ENCODE data around the gene NIPSNAP2. TPM values are rescaled to one million over a fixed set of nuclear protein-coding genes. Genes with fewer than 3 reads are reported as not detected.
"Not testable (repeated sequence)": the region's sequence is repeated elsewhere in the genome, so short reads cannot be mapped to it uniquely, and the experiment has no call there.

Gene NIPSNAP2
- total RNA-seq, result 33.5 and 33.6 TPM in 2 replicates

DNA sequence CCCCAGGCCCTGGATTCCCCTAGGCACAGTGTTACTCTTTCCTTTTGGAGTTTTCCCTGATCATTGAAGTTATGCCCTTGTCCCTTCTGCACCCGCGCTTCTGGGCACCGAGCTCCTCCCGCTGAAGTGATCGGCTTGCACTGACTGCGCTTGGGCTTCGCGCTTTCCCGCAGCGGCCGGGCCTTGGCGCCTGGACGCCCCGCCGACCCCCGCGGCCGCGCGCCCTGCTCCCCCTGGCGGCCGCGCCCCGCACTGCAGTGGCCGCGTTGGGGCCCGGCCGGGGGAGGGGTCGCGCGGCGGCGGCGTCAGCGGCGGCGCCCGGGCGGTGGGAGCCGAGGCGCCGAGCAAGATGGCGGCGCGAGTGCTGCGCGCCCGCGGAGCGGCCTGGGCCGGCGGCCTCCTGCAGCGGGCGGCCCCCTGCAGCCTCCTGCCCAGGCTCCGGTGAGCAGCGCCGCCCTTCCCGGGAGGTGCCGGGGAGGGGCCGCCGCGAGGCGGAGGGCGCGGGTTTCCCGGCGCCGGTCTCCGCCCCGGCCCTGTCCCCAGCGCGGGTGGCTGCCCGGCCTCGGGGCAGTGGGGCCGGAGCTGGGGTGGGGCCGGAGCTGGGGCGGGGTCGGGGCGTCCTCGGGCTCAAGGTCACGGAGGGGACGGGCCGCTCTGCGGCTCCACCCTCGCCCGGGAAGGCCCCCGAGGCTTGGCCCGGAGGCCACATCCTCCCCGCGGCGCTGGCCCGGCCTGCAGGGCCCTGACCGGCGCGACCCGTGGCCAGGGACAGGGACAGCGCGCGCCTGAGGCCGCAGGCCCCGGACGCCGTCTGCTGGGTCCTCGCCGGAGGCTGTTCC lies at the start of gene NIPSNAP2:
TSS of gene NIPSNAP2 (plus strand) at position 325 of the 839 bp plus-strand sequence. CDS start at position 350, 25 bp downstream.
- DNase-seq (ENCODE audit: low read depth in 2 of 2), result peak; percentile 59 to 72

GRCh38 chr7:55917771-55918170 lies 46.6 kb upstream of the NIPSNAP2 start:
- DNase-seq (ENCODE audit: low read depth in 2 of 2), result no peak

GRCh38 chr7:55928006-55928767 lies 36.2 kb upstream of the NIPSNAP2 start:
- DNase-seq (ENCODE audit: low read depth in 2 of 2), result no peak

GRCh38 chr7:55931421-55932151 lies 32.8 kb upstream of the NIPSNAP2 start:
- DNase-seq (ENCODE audit: low read depth in 2 of 2), result no peak

DNA sequence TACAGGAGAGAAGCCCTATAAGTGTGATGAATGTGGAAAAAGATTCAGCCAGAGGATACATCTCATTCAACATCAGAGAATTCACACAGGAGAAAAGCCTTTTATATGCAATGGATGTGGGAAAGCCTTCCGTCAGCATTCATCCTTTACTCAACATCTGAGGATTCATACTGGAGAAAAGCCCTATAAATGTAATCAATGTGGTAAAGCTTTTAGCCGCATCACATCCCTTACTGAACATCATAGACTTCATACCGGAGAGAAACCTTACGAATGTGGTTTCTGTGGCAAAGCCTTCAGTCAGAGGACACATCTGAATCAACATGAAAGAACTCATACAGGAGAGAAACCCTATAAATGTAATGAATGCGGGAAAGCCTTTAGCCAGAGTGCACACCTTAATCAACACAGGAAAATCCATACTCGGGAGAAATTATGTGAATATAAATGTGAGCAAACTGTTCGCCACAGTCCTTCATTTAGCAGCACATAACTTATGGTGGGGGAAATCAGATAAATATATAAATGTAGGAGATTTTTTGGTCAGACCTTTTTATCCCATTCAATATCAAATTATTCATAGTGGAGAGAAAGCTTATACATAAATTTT lies 24.8 kb upstream of the NIPSNAP2 start:
- no peak for DNase-seq (ENCODE audit: low read depth in 2 of 2)

DNA sequence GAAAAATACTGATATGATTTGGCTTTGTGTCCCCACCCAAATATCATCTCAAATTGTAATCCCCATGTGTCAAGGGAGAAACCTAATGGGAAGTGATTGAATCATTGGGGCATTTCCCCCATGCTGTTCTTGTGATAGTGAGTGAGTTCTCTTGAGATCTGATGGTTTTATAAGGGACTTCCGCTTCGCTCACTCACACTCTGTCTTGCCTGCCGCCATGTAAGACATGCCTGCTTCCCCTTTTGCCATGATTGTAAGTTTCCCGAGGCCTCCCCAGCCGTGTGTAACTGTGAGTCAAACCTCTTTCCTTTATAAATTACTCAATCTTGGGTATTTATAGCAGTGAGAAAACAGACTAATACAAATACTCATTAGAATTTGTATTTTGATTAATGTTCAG lies 17.8 kb upstream of the NIPSNAP2 start:
- no peak for DNase-seq (ENCODE audit: low read depth in 2 of 2)

DNA sequence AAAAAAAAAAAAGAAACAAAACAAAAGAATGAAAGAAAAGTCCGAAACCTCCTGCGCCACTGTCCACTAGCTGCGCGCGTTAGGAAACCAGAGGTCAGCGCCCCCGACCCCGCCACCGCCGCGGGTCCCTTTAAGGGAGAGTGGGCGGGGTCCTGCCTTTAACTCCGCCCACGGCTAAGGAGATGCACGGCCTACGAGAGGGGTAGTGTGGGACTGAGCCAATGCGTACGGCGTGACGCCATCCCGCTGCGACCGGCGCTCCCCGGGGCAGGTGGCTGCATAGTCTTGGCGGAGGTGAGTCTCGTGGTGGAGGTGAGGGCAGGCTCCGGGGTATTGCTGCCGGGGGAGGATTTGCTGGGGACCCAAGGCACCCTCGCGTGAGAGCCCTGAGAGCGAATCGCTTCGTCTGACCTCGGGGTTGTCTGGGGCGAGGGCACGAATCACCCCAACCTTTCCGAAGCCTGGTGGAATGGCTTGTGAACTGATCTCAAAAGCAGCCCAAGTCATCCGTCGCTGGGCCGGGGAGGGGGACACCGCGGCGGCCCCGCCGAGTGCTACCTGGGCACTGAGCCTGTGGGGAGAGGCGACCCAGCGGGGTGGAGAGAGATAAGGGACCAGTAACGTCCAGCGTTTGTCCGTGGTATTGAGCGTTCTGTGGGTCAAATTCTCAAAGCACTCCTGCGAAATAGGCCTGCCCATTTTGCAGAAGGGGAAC lies 12.6 kb upstream of the NIPSNAP2 start, which contains the start of gene MRPS17:
TSS of gene MRPS17 (plus strand) at position 241 of the 715 bp plus-strand sequence. CDS start 1,319 bp downstream, outside the sequence.
- DNase-seq (ENCODE audit: low read depth in 2 of 2), result peak; percentile 86 to 93

DNA sequence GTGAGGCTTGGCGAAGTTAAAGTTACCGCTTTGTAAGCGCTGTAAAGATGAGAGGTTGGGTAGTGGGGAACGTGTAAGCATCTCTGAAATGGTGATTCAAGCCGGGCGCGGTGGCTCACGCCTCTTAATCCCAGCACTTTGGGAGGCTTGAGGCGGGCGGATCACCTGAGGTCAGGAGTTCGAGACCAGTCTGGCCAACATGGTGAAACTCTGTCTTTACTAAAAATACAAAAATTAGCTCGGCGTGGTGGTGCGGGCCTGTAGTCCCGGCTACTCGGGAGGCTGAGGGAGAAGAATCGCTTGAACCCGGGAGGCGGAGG lies 12.1 kb upstream of the NIPSNAP2 start:
- DNase-seq (ENCODE audit: low read depth in 2 of 2), result not testable (repeated sequence)

GRCh38 chr7:55953707-55954475 lies 10.5 kb upstream of the NIPSNAP2 start:
- no peak for DNase-seq (ENCODE audit: low read depth in 2 of 2)

GRCh38 chr7:55957190-55957589 lies 7.2 kb upstream of the NIPSNAP2 start:
- no peak for DNase-seq (ENCODE audit: low read depth in 2 of 2)

GRCh38 chr7:55962014-55962413 lies 2.4 kb upstream of the NIPSNAP2 start:
- DNase-seq (ENCODE audit: low read depth in 2 of 2), result no peak

DNA sequence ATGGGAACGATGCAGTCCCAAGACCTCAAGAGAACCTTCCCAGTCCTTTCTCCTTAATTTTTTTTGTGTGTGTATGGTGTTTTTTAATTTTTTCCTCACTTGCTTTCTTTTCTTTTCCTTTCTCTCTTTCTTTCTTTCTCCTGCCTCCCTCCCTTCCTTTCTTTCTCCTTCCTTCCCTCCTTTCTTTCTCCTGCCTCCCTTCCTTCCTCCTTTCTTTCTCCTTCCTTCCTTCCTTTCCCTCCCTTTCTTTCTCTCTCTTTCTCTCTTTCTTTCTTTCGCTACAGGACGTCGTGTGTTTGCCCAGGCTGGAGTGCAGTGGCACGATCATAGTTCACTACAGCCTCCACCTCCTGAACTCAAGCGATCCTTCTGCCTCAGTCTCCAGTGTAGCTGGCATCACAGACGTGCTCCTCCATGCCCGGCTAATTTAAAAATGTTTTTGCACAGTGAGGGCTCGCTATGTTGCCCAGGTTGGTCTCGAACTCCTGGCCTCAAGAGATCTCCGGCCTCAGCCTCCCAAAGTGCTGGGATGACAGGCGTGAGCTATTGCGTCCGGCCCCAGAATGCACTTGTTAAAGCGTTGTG lies 709 bp upstream of the NIPSNAP2 start:
- DNase-seq (ENCODE audit: low read depth in 2 of 2), result no peak

GRCh38 chr7:55965100-55965470 lies 700 bp downstream of the NIPSNAP2 start:
- DNase-seq (ENCODE audit: low read depth in 2 of 2), result peak in 1 of 2 donors; percentile 23

DNA sequence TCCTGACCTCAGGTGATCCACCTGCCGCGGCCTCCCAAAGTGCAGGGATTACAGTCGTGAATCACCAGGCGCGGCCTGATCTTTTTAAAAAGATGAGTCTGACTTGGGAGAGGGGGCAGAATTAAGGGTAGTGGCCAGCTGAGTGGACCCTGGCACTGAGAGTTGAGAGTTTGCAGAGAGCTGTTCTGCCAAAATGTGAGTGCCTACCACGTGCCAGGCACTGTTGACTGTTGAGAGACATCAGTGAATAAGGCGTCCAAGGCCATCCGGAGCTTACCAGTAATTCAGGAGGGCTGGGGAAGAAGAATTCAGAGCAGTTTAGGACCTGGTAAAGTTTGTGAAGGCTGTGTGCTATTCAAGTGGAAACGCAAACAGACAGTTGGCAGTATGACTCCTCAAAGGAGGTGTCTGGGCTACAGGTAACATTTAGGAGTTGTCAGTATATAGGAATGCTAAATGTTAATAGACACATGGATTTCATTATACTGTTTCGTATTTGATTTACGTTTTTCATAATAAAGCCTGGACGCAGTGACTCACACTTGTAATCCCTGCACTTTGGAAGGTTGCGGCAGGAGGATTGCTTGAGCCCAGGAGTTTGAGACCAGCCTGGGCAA lies 1.5 kb downstream of the NIPSNAP2 start:
- DNase-seq (ENCODE audit: low read depth in 2 of 2), result no peak

GRCh38 chr7:55966851-55967250 lies 2.5 kb downstream of the NIPSNAP2 start:
- no peak for DNase-seq (ENCODE audit: low read depth in 2 of 2)

DNA sequence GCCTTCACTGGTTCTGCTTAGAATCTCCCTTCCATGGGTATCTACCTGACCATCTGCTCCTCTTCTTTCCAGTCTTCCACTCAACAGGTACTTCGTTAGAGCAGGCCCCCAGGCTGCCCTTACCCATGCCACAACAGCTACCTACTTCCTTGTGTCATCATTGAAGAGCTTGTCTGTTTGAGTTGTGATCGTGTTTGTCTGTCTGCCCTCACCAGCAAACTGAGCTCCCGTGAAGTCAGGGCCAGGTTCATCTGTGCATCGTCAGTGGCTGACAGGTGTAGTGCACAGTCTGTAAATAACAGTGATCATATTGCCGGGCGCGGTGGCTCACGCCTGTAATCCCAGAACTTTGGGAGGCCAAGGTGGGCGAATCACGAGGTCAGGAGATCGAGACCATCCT lies 5.0 kb downstream of the NIPSNAP2 start:
- no peak for DNase-seq (ENCODE audit: low read depth in 2 of 2)

DNA sequence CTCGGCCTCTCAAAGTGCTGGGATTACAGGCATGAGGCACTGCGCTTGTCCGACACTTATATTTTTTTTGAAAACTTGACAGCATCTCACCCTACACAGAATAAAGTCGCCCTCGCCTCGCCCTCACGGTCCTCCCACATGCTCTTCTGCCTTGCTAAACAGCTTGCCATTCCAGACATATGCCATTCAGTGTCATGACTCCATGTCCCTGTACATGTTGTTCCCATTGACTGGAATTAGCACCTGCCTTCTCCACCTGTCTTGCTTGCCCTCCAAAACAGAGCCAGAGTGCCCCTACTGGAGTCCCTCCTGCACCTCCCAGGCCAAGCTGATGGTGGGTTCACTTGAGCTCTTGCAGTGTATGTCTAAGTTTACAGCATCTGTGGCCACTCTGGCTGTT lies 6.2 kb downstream of the NIPSNAP2 start:
- DNase-seq (ENCODE audit: low read depth in 2 of 2), result no peak

DNA sequence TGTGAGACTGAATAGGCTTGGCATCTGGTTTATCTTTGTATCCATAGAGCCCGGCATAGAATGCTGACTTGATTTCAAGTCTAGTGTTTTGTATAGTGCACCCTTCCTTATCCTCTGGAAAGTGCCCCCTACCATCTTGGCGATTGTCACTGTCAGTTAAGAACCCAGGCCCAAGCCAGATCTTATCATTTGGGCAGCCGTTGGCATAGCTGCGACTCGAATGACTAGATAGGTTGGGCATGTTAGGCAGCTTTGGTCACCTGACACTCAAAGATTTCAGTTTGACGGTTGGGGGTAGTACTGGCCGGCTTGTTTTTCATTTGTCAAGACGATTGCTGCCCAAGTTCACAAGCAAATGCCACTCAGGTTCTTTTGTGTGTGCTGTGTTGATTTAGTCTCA lies 6.6 kb downstream of the NIPSNAP2 start:
- no peak for DNase-seq (ENCODE audit: low read depth in 2 of 2)

GRCh38 chr7:55973747-55974250 lies 9.4 kb downstream of the NIPSNAP2 start:
- DNase-seq (ENCODE audit: low read depth in 2 of 2), result no peak

Measured in lung microvascular endothelial cell (primary cell).